Prostate gland (tissue), 2 donors: ENCODE results near the gene ARHGEF18.

Experiments
- POLR2A ChIP-seq: fragments of 450-650 bp; IDR thresholded peaks from one replicate; pipeline ENCODE4 v1.6.1; 2016; ENCODE audit warnings: antibody characterized with exemption, mild to moderate bottlenecking
- TF ChIP-seq, protein P1 (sequence below), 4 experiments: fragments of 200-600 bp in 2 of 4; fragments of 450-650 bp in 2 of 4; sonication (generic) in 2 of 4; IDR thresholded peaks; 1 replicate in 3 of 4; 2 replicates in 1 of 4; pipeline ENCODE4 v1.5.1; 2016 to 2019; ENCODE audit warnings: antibody characterized with exemption in 4 of 4, mild to moderate bottlenecking in 2 of 4, moderate library complexity in 2 of 4

DNA sequence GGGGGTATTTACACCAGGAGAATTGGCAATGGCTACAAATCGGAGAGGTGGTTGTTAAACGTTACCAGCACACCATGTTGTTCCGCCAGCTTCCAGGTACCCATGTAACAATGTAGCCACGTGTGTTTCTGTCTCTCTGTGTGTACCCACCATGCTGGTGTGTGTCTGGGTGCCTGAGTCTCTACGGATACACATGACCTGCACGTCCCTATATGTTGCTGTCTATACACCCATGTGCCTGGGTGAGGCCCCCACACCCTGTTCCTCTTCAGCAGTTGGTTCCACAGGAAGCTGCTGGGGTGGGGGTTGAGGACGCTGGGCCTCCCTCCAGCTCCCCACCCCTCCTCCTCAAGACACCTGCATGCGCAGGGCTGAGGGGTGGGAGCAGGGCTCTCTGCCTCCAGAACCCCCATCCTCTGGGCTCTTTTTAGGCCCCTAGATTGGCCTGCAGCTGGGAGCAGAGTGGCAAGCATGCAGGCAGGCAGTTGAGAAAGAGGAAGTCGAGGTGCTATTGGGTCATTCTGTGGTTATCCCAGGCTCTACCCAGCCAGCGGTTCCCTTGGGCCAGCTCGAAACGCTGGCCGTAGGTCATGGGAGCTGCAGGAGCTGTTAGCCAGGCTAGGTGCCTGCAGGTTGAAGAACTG, at the start of gene ARHGEF18:
- TF ChIP-seq, protein P1, sequence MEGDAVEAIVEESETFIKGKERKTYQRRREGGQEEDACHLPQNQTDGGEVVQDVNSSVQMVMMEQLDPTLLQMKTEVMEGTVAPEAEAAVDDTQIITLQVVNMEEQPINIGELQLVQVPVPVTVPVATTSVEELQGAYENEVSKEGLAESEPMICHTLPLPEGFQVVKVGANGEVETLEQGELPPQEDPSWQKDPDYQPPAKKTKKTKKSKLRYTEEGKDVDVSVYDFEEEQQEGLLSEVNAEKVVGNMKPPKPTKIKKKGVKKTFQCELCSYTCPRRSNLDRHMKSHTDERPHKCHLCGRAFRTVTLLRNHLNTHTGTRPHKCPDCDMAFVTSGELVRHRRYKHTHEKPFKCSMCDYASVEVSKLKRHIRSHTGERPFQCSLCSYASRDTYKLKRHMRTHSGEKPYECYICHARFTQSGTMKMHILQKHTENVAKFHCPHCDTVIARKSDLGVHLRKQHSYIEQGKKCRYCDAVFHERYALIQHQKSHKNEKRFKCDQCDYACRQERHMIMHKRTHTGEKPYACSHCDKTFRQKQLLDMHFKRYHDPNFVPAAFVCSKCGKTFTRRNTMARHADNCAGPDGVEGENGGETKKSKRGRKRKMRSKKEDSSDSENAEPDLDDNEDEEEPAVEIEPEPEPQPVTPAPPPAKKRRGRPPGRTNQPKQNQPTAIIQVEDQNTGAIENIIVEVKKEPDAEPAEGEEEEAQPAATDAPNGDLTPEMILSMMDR (IDR thresholded peaks at IDR 0.05), result no peak
- TF ChIP-seq POLR2A, result no peak
